Activated CD8-positive, alpha-beta memory T cell treated with anti-CD3 and anti-CD28 coated beads for 36 hours (primary cell): ENCODE results near the gene TYW1. TPM values are rescaled to one million over a fixed set of nuclear protein-coding genes. Genes with fewer than 3 reads are reported as not detected.

Source experiments
- total RNA-seq, 2 experiments: library from RNA; stranded (reverse); gene quantifications; one replicate each; pipeline ENCODE4 v1.2.3, GENCODE V29; 2021

TYW1 gene
- total RNA-seq, 2 experiments from 2014 or later = 20.7 to 21.0 TPM

Other genes starting within 250 kb of the TYW1 start
- gene TMEM248, start 75.6 kb upstream of the TYW1 start, total RNA-seq = 10 to 100 TPM; 83.2 to 85.2 TPM
- gene SBDS, start 1.2 kb upstream of the TYW1 start, total RNA-seq = 10 to 100 TPM; 88.7 to 89.5 TPM